GF-D8 (cell line): ENCODE results near the gene GHRH.

Experiments
- DNase-seq: peaks from one replicate; lab custom pipeline; 2025; lab: John Stamatoyannopoulos, UW

The GHRH gene, protein sequence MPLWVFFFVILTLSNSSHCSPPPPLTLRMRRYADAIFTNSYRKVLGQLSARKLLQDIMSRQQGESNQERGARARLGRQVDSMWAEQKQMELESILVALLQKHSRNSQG

GRCh38 chr20:37261714-37262113 is at the start of gene GHRH:
TSS of gene GHRH (minus strand) at chr20:37261814. CDS start at chr20:37256889, 4,925 bp downstream.
- no peak for DNase-seq

DNA sequence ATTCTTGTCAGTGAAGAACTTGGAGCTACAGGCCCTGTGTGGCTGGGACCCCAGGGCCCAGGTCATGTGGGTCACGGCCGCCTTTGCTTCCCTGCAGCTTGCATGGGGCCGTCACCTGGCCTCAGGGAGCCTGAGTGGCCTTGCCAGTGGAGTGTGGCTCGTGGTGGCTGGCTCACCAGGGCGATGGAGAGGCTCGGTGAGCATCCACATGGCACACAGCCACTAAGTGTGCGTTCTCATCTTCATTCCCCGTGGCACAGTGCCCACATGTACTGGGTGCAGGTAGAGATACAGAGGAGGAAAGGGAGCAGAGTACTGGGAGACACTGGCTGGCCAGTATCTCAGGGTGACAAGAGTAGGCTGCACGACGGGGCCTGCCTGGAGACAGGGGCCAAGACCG is 49.3 kb upstream of the GHRH start:
- no peak for DNase-seq

GRCh38 chr20:37309936-37310590 is 48.4 kb upstream of the GHRH start:
- DNase-seq: no peak

DNA sequence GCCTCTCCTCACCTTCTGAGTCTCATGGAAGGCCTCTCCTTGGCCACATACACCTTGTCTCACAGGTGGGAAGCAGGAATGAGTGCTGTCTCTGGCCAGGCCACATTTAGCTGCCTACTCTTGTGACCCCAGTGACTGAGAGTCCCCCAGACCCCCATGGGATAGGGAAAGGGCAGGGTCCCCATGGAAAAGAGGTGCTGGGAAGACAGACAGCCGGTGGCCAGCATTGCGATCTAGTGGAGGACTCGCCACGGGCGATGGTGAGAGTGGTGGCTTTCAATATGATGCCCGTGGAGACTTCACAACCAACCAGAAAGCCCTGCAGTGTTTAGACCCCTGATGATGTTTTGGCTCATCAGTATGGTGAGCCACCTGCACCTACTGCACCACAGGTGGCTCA is 47.7 kb upstream of the GHRH start:
- no peak for DNase-seq

- DNase-seq: no peak
Measured at GRCh38 chr20:37308086-37309050, 46.8 kb upstream of the GHRH start.

DNA sequence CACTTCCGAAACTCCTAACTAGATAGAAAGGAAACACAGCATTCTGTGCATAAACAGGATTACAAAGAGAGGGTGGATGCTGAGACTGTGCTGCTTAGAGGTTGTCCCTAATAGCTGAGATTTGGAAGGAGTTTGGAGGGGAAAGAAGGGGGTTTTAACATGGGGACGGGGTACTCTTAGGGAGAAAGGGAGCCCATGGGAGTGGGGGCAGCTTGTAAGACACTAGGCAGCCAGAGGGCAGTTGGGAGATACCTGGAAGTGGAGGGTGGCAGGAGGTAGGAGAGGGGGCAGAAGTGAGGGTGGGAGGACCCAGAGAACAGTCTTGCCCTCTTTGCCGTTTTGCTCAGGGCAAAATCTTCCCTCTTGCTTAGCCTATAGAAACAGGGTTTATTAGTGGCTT is 44.2 kb upstream of the GHRH start:
- no peak for DNase-seq

GRCh38 chr20:37305079-37305478 is 43.5 kb upstream of the GHRH start:
- no peak for DNase-seq

- no peak for DNase-seq
Measured at GRCh38 chr20:37303637-37304036, 42.0 kb upstream of the GHRH start.

DNA sequence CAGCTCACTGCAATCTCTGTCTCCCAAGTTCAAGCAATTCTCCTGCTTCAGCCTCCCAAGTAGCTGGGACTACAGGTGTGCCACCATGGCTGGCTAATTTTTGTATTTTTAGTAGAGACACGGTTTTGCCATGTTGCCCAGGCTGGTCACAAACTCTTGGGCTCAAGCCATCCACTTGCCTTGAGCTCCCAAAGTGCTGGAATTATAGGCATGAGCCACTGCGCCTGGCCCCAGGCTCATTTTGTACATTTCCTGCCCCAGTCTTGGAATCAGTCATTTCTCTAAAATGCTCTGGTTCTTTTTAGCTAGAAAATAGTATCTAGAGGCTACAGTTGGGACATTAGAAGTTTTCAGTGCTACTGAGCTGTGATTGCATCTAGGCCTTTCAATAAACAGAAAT is 41.4 kb upstream of the GHRH start:
- DNase-seq: no peak

DNA sequence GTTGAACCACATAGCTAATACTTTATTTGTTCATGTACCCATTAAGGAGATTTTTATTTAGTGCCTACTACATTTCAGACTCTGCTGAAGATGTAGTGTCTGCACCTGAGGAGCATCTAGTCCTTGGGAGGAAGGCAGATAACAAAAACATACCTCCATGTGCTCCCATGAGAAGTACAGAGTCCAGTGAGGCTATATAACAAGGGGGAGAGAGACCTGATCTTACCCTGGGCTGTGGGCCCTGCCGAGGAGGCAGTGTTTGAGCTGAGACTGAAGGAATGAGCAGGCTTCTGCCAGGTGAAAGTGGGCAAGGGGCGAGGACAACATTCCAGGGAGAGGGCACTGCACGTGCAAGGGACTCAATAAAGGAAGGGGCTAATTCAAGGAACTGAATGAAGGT is 39.9 kb upstream of the GHRH start:
- no peak for DNase-seq

DNA sequence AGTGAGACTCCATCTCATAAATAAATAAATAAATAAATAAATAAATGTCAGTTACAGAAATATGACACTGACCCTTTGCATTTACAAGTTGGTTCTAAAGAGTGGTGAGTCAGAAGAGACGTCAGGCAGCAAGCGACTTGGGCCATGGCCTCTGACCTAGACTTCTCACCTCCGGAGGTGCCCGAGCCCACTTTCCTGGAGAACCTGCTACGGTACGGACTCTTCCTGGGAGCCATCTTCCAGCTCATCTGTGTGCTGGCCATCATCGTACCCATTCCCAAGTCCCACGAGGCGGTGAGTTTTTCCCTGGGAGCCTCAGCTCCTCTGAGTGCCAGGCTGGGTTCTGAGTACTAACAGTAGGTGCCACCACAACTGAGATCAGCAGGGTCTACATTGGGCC is 39.5 kb upstream of the GHRH start:
- no peak for DNase-seq

DNA sequence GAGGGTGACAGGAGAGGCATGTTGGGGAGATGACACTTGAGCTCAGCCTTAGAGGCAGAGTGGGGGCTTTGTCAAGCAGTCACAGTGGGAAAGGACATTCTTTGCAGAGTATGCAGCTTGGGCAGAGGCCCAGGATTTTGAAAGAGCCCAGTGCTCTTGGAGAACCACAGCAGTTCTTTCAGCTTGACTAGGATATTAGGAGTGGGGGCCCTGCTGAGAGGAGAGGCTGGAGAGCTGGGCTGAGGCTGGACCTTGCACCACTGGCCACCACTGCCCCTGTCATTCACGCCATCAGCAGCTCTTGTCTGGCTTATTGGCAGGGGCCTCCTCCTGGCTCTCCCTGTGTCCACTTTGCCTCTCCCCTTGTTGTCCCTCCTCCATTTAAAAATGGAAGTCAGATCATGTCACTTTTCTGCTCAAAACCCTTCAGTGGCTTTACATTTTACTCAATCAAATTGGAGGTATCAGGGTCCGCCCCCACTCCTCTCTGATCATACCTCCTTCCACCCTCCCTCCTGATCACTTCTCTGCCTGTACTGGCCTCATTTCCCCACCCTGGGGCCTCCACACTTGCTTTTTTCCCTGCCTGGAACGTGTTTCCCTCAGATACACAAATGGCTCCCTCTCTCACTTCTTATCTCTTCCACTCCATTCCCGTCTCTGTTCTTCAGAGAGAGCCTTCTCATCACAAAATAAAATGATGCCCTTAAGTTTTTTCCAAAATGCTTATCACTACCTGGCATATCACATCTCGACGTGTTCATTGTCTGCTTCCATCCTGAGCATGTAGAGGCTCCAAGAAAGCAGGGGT is 38.3 kb upstream of the GHRH start:
- no peak for DNase-seq

DNA sequence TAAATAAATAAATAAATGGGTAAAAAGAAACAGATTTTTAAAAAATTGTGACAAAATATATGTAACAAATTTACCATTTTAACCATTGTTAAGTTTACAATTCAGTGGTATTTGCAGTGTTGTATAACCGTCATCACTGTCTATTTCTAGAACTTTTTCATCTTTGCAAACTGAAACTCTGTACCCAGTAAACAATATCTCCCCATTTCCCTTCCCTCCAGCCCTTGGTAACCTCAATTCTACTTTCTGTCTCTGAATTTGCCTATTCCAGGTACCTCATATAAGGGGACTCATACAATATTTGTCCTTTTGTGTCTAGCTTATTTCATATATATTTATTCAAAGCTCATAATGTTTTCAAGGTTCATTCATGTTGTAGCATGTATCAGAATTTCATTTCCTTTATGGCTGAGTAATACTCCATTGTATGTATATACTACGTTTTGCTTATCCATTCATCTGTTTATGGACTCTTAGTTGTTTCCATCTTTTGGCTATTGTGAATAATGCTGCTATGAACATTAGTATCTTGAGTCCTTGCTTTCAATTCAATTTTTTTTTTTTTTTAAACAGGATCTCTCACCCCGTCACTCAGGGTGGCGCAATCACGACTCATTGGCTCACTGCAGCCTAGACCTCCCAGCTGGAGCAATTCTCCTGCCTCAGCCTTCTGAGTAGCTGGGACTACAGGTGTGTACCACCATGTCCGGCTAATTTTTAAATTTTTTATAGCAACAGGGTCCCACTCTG is 36.8 kb upstream of the GHRH start:
- no peak for DNase-seq

- no peak for DNase-seq
Measured at GRCh38 chr20:37297066-37297736, 35.6 kb upstream of the GHRH start.

DNA sequence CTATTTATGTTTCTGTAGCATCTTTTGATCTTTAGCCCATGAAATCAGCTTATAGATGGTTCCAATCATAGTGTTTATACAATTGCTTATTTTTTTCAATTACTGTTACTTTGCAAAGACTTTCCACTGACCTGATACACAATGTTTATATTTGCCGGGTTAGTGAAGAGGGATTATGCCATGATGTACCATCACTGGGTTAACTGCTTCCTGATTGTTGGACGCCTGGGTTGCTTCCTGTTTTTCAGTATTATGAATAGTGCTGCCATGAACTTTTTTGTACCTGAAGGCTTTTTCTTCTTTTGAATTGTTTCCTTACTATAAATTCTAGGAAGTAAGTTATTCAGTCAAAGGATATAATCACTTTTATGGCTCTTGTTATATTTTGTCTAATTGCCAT is 34.8 kb upstream of the GHRH start:
- DNase-seq: peak; percentile 3

GRCh38 chr20:37295595-37295994 is 34.0 kb upstream of the GHRH start:
- DNase-seq: no peak

GRCh38 chr20:37295001-37295400 is 33.4 kb upstream of the GHRH start:
- DNase-seq: no peak

- DNase-seq: peak; percentile 8
Measured at GRCh38 chr20:37294262-37294981, 32.8 kb upstream of the GHRH start.

DNA sequence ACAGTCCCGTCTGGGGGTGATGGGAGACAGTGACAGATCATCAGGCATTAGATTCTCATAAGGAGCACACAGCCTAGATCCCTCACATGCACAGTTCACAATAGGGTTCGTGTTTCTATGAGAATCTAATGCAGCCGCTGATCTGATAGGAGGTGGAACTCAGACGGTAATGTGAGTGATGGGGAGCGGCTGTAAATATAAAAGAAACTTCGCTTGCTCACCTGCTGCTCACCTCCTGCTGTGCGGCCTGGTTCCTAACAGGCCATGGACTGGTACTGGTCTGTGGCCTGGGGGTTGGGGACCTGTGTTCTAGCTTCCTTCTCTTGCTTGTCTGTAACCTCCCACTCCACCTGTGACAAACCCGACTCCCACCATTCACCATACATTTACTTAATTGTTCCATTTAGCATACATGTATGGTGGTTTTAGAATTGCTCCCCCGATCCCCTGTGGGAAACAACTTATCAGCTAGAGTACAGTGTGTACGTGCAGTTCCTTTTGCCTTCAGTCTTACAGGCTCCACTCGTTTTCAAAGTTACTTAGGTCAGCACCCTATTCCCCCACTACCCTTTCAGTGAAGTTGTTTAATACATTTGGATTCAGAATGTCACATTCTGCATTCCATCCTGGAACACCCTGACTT is 31.8 kb upstream of the GHRH start:
- DNase-seq: no peak

- DNase-seq: no peak
Measured at GRCh38 chr20:37291724-37292126, 30.1 kb upstream of the GHRH start.
